ENCODE results near the gene STAG1.

DNA sequence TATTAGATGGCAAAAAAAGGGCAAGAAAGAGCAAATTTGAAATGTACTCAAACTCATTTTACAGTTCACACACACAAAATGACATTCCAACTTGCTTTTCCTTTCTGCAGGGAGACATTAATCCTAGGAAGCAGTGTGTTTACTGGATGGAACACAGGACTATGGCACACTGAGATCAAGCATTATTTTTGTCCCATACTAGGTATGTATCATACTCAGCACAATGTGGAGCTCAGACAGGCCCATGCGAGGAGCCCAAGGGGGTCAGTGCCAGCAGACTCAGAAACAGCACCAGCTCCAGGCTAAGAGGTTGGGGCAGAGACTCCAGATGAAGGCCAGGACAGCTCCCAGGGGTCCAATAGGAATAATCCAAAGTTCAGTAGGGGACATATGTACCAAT is 36.0 kb upstream of the STAG1 start:
- TF ChIP-seq, protein P1, sequence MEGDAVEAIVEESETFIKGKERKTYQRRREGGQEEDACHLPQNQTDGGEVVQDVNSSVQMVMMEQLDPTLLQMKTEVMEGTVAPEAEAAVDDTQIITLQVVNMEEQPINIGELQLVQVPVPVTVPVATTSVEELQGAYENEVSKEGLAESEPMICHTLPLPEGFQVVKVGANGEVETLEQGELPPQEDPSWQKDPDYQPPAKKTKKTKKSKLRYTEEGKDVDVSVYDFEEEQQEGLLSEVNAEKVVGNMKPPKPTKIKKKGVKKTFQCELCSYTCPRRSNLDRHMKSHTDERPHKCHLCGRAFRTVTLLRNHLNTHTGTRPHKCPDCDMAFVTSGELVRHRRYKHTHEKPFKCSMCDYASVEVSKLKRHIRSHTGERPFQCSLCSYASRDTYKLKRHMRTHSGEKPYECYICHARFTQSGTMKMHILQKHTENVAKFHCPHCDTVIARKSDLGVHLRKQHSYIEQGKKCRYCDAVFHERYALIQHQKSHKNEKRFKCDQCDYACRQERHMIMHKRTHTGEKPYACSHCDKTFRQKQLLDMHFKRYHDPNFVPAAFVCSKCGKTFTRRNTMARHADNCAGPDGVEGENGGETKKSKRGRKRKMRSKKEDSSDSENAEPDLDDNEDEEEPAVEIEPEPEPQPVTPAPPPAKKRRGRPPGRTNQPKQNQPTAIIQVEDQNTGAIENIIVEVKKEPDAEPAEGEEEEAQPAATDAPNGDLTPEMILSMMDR (IDR thresholded peaks at IDR 0.05): no peak
- no peak for TF ChIP-seq FOXM1 (IDR thresholded peaks at IDR 0.05; ENCODE audit: low read depth)
- TF ChIP-seq TAF1 (IDR thresholded peaks at IDR 0.05; ENCODE audit: borderline replicate concordance, low read depth, low read length): no peak
- no peak for TF ChIP-seq TEAD4 (IDR thresholded peaks at IDR 0.05; ENCODE audit: borderline replicate concordance, insufficient read depth)
- TF ChIP-seq RAD21 (IDR thresholded peaks at IDR 0.05; ENCODE audit: low read length): no peak
- TF ChIP-seq, protein P2, sequence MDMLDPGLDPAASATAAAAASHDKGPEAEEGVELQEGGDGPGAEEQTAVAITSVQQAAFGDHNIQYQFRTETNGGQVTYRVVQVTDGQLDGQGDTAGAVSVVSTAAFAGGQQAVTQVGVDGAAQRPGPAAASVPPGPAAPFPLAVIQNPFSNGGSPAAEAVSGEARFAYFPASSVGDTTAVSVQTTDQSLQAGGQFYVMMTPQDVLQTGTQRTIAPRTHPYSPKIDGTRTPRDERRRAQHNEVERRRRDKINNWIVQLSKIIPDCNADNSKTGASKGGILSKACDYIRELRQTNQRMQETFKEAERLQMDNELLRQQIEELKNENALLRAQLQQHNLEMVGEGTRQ (IDR thresholded peaks at IDR 0.05; ENCODE audit: borderline replicate concordance, low read depth, low read length): no peak
- TF ChIP-seq YY1 (IDR thresholded peaks at IDR 0.05; ENCODE audit: low read depth): no peak
- TF ChIP-seq, protein P3, sequence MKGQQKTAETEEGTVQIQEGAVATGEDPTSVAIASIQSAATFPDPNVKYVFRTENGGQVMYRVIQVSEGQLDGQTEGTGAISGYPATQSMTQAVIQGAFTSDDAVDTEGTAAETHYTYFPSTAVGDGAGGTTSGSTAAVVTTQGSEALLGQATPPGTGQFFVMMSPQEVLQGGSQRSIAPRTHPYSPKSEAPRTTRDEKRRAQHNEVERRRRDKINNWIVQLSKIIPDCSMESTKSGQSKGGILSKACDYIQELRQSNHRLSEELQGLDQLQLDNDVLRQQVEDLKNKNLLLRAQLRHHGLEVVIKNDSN (IDR thresholded peaks at IDR 0.05; ENCODE audit: borderline replicate concordance, low read depth): no peak
- TF ChIP-seq NFIC (IDR thresholded peaks at IDR 0.05; ENCODE audit: borderline replicate concordance): no peak
- no peak for TF ChIP-seq MXI1 (IDR thresholded peaks at IDR 0.05; ENCODE audit: low read depth, low read length)
- TF ChIP-seq POLR2AphosphoS5 (IDR thresholded peaks at IDR 0.05; ENCODE audit: low read depth, low read length): no peak
